ENCODE results near the gene CYP21A2.
A peak's percentile ranks its signal among the peaks of the same experiment; 100 is the strongest.

Gene CYP21A2

DNA sequence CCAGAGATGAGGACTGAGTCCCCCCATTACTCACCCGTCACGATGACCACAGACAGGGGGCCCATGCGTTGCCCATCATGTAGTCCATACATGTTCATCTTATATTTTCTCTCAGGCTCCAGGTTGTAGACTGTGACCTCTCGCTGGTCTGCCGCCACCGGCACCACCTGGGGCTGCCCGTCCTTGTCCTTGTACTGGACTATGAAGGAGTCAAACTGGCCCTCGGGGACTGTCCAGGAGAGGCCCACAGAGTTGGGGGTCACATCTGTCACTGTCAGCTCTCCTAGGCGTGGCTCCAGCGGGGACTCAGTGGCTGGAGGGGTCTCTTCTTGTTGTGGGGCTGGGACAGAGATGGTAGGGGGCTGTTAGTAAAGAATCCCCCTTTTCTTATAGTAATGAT lies 35.4 kb downstream of the CYP21A2 start:
- TF ChIP-seq, protein P1, sequence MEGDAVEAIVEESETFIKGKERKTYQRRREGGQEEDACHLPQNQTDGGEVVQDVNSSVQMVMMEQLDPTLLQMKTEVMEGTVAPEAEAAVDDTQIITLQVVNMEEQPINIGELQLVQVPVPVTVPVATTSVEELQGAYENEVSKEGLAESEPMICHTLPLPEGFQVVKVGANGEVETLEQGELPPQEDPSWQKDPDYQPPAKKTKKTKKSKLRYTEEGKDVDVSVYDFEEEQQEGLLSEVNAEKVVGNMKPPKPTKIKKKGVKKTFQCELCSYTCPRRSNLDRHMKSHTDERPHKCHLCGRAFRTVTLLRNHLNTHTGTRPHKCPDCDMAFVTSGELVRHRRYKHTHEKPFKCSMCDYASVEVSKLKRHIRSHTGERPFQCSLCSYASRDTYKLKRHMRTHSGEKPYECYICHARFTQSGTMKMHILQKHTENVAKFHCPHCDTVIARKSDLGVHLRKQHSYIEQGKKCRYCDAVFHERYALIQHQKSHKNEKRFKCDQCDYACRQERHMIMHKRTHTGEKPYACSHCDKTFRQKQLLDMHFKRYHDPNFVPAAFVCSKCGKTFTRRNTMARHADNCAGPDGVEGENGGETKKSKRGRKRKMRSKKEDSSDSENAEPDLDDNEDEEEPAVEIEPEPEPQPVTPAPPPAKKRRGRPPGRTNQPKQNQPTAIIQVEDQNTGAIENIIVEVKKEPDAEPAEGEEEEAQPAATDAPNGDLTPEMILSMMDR (conservative IDR thresholded peaks at IDR 0.05; ENCODE audit: control insufficient read depth, insufficient read depth, low read depth, low read length): no peak
- DNase-seq (ENCODE audit: low read depth): no peak
- H3K4me3 ChIP-seq (ENCODE audit: control insufficient read depth, low read depth, low read length): no peak overlapping the region

DNA sequence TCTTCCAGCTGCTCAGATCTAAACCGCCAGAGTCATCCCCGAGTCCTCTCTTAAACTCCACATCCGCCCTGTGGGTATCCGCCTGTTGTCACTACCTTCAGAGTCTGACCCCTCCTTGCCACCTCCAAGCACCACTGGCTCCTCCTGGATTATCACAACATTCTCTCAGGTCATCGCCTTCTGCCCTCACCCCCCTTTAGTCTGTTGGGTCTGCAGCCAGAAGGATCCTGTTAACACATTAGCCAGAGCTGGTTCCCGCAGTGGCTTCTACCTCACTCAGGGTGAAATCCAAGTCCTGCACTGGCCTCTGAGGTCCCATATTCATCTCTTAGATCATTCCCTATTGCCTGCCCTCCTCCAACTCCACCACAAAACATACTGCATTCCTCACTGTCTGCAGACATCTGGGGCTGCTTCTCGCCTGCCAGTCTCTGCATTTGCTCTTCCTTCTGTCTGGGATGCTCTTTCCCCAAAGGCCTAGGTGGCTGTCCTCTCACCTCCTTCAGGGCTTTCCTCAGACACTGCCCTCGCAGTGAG lies 36.8 kb downstream of the CYP21A2 start:
- peak; percentile 20 for DNase-seq (ENCODE audit: low read depth)
- TF ChIP-seq, protein P1 (conservative IDR thresholded peaks at IDR 0.05; ENCODE audit: control insufficient read depth, insufficient read depth, low read depth, low read length): no peak

DNA sequence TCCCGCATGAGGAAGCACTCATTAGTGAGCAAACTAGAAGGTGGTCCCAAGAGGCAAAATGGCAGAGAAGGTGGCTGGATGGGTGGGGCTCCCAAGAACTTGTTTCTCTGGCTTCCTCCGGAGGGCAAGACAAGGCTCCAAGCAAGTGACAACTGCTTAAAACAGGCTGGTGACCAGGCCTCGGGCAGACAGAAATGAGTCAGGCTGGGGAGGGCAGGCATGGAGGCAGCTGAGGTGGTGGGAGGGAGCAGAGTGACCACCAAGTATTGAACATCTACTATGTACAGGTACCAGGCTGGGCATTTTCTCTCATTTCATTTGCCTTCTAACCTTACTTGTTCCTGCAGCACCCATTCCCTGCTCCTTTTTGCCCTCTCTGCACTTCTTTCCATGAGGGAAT lies 37.6 kb downstream of the CYP21A2 start:
- no peak overlapping the region for H3K4me3 ChIP-seq (ENCODE audit: control insufficient read depth, low read depth, low read length)
- TF ChIP-seq, protein P1 (conservative IDR thresholded peaks at IDR 0.05; ENCODE audit: control insufficient read depth, insufficient read depth, low read depth, low read length): no peak
- no peak for DNase-seq (ENCODE audit: low read depth)

More for the DNA sequence above, 36.8 kb downstream of the CYP21A2 start:
- H3K4me3 ChIP-seq (ENCODE audit: control insufficient read depth, low read depth, low read length): no peak overlapping the region

DNA sequence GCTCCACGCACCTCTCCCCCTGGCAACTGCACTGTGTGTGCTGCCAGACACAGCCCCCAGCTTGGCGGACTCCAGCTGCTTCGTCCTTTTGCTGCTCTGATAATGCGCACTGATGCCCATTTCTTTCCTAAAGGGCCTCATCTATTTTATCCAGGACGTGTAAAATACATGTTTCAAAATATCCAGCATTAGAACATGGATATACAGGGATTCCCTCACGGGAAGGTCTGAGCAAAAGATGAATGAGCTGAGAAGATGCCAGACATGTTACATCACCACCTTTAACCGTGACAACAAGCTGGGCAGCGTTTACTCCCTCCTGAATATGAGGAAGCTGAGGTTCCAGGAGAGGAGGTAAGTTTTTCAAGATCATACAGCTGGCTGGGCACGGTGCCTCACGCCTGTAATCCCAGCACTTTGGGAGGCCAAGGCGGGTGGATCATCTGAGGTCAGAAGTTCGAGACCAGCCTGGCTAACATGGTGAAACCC lies 38.1 kb downstream of the CYP21A2 start:
- TF ChIP-seq, protein P1 (conservative IDR thresholded peaks at IDR 0.05; ENCODE audit: control insufficient read depth, insufficient read depth, low read depth, low read length): no peak
- peak; percentile 87 for DNase-seq (ENCODE audit: low read depth)
- H3K4me3 ChIP-seq (ENCODE audit: control insufficient read depth, low read depth, low read length): no peak overlapping the region

DNA sequence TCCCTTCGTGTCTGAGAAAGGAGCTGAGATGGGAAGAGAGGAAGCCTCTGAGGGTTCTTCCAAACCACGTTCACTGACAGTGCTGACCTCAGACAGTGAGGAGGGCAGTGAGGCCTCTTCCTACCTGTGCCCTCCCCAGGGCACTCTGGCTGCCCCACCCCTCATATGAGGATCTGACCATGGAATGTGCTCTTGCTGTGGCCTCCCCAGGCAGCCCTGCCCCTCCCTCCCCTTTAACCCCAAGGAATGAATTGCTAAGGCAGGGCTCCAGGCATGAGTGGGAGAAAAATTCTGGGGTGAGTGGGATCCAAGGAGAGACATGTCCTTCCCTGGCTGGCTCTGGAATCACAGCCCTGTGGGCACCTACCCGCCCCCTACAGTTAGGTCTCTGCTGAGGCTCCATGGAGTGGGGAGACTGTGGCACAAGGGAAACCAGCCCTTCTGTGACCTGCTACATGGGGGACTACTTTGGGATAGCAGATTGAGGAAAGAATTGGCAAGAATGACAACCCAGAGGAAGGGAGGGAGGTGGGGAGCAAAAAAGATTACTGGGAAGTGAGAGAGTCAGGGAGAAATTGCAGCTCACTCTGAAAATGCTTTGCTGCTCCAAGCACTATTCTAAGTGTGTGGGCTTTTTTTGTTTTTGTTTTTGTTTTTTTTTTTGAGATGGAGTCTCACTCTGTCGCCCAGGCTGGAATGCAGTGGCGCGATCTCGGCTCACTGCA lies 41.5 kb downstream of the CYP21A2 start:
- no peak for DNase-seq (ENCODE audit: low read depth)
- no peak overlapping the region for H3K4me3 ChIP-seq (ENCODE audit: control insufficient read depth, low read depth, low read length)
- TF ChIP-seq, protein P1 (conservative IDR thresholded peaks at IDR 0.05; ENCODE audit: control insufficient read depth, insufficient read depth, low read depth, low read length): no peak

DNA sequence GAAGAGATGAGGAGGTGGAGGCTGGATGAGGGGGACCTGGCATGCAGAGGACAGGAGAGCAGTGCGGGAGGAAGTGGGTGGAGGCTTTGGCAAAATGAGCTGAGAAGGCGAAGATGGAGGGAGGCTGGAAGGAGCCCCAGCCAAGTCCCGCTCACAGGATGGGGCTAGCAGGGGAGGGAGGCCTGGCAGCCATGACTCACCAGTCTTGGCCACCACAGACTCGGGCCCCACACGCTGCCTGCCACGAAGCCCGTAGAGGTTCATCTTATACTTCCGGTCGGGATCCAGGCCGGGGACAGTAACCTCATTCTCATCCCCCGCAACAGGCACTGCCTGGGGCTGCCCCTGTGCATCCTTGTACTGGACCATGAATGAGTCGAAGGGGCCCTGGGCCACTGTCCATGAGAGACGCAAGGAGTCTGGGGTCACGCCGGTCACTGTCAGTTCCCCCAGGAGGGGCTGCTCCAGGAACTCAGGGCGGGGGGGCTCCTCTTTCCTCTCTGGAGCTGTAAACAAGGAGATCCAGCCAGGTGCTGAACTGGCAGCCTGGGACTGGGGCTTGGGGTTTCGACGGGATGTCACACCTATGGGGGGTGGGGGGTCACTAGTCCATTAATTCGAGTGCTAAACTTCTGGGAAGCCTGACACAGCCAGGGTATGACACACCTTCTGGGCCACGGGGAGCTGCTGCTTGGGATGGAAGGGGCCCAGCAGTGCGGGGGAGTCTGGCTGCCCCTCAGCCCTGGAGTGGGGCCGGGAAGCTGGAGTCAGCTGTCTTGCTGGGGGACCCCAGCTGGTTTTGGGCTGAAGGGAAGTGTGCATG lies 43.2 kb downstream of the CYP21A2 start:
- H3K4me3 ChIP-seq (ENCODE audit: control insufficient read depth, low read depth, low read length): no peak overlapping the region
- TF ChIP-seq, protein P1 (conservative IDR thresholded peaks at IDR 0.05; ENCODE audit: control insufficient read depth, insufficient read depth, low read depth, low read length): no peak

More for the DNA sequence above, 43.2 kb downstream of the CYP21A2 start:
- DNase-seq (ENCODE audit: low read depth): peak; percentile 88

Measured in fibroblast of mammary gland (primary cell).